GM18858 (cell line): ENCODE data around the gene CLHC1.
"Not testable (repeated sequence)": the region's sequence is repeated elsewhere in the genome, so short reads cannot be mapped to it uniquely, and the experiment has no call there.

ENCODE experiments used
- ATAC-seq: cut with Tn5 transposase; IDR thresholded peaks from one replicate; pipeline ENCODE4 v1.9.1; 2021; ENCODE audit not compliant: unreplicated experiment

CLHC1 gene

GRCh38 chr2:55232863-55233657 lies 967 bp upstream of the CLHC1 start:
- no peak for ATAC-seq

GRCh38 chr2:55231546-55232083 lies 478 bp downstream of the CLHC1 start:
- ATAC-seq, result no peak

GRCh38 chr2:55230551-55230950 lies 1.5 kb downstream of the CLHC1 start:
- no peak for ATAC-seq

- no peak for ATAC-seq
Measured at GRCh38 chr2:55229221-55229620, 2.9 kb downstream of the CLHC1 start.

- ATAC-seq, result no peak
Measured at GRCh38 chr2:55228226-55228563, 3.9 kb downstream of the CLHC1 start.

- not testable (repeated sequence) for ATAC-seq
Measured at GRCh38 chr2:55227437-55228225, 4.5 kb downstream of the CLHC1 start.

- ATAC-seq, result no peak
Measured at GRCh38 chr2:55225481-55226020, 6.5 kb downstream of the CLHC1 start.

GRCh38 chr2:55224761-55225261 lies 7.3 kb downstream of the CLHC1 start:
- ATAC-seq, result no peak

GRCh38 chr2:55223958-55224760 lies 7.9 kb downstream of the CLHC1 start:
- ATAC-seq, result no peak

GRCh38 chr2:55213822-55214221 lies 18.3 kb downstream of the CLHC1 start:
- no peak for ATAC-seq

GRCh38 chr2:55204950-55205349 lies 27.1 kb downstream of the CLHC1 start:
- no peak for ATAC-seq

- no peak for ATAC-seq
Measured at GRCh38 chr2:55204536-55204935, 27.6 kb downstream of the CLHC1 start.

- no peak for ATAC-seq
Measured at GRCh38 chr2:55200416-55200815, 31.7 kb downstream of the CLHC1 start.

GRCh38 chr2:55196526-55196925 lies 35.6 kb downstream of the CLHC1 start:
- ATAC-seq, result no peak

- not testable (repeated sequence) for ATAC-seq
Measured at GRCh38 chr2:55191888-55192287, 40.2 kb downstream of the CLHC1 start.

GRCh38 chr2:55186837-55187236 lies 45.3 kb downstream of the CLHC1 start:
- ATAC-seq, result not testable (repeated sequence)

GRCh38 chr2:55180374-55180773 lies 51.7 kb downstream of the CLHC1 start:
- ATAC-seq, result no peak

GRCh38 chr2:55176094-55176415 lies 56.0 kb downstream of the CLHC1 start:
- no peak for ATAC-seq

GRCh38 chr2:55175254-55176093 lies 56.6 kb downstream of the CLHC1 start:
- ATAC-seq, result peak; percentile 71

- ATAC-seq, result no peak
Measured at GRCh38 chr2:55173438-55174054, 58.5 kb downstream of the CLHC1 start.
